HG02943 (cell line): ENCODE data around the gene NECTIN3.

Source experiments
- ATAC-seq: cut with Tn5 transposase; IDR thresholded peaks from one replicate; pipeline ENCODE4 v1.9.1; 2021; ENCODE audit warnings: mild to moderate bottlenecking, low read depth, moderate library complexity; ENCODE audit not compliant: unreplicated experiment

NECTIN3 gene

DNA sequence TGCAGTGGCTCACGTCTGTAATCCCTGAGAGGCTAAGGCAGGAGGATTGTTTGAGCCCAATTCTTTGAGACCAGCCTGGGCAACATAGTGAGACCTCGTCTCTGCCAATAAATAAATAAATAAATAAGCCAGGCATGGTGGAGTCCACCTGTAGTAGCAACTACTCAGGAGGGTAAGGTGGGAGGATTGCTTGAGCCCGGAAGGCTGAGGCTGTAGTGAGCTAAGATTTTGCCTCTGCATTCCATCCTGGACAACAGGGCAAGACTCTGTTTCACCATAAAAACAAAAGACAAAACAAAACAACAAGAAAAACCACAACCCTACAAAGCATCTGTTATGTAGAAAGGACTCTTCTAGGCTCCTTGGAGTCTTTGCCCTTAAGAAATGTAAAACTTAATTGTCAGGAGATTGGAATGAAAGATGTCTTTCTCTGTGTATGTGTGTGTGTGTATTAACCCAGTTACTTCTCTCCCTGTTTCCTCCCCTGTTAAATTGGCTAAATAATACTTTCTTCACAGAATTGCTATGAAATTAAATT is 9.5 kb downstream of the NECTIN3 start:
- no peak for ATAC-seq

DNA sequence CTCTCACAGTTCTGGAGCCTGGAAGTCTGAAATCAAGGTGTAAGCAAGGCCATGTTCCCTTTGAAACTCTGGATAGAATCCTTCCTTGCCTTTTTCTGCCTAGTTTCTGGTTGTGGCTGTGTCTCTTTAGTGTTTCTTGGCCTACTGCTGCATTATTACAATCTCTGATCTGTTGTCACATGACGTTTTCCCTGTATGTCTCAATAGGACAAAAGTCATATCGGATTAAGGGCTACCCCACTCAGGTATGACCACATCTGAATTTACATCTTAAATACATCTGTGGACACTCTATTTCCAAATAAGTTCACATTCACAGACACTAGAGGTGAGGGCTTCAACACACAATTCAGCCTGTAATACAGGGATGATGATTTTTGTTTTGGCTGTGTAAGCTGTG is 13.3 kb downstream of the NECTIN3 start:
- ATAC-seq: no peak

DNA sequence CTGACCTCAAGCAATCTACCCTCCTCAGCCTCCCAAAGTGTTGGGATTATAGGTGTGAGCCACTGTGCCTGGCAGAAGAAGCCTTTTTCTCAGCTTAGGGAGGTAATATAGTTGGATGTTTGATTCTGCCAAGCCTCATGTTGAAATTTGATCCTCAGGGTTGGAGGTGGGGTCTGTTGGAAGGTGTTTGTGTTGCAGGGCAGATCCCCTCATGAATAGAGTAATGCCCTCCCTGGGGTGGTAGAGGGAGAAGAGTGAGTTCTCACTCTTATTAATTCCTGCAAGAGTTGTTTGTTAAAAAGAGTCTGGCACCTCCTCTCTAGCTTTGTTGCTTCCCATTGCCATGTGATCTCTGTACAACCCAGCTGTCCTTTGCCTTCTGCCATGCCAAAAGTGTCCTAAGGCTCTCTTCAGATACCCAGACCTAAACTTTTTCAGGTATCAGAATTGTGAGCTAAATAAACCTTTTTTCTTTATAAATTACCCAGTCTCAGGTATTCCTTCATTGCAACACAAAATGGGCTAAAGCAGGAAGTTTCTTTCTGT is 16.4 kb downstream of the NECTIN3 start:
- no peak for ATAC-seq

DNA sequence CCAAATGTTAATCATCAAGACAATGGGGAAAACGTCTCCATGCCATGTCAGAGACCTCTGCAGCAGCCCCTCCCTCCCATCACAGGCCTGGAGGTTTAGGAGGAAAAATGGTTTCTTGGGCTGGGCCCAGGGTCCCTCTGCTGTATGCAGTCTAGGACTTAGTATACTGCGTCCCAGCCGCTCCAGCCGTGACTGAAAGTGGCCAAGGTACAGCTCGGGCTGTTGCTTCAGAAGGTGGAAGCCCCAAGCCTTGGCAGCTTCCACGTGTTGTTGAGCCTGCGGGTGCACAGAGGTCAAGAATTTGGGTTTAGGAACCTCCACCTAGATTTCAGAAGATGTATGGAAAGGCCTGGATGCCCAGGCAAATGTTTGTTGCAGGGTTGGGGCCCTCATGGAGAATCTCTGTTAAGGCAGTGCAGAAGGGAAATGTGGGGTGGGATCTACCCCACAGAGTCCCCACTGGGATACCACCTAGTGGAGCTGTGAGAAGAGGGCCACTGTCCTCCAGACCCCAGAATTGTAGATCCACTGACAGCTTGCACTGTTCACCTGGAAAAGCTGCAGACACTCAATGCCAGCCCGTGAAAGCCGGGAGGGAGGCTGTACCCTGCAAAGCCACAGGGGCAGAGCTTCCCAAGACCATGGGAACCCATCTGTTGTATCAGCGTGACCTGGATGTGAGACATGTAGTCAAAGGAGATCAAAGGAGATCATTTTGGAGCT is 25.0 kb downstream of the NECTIN3 start:
- no peak for ATAC-seq

DNA sequence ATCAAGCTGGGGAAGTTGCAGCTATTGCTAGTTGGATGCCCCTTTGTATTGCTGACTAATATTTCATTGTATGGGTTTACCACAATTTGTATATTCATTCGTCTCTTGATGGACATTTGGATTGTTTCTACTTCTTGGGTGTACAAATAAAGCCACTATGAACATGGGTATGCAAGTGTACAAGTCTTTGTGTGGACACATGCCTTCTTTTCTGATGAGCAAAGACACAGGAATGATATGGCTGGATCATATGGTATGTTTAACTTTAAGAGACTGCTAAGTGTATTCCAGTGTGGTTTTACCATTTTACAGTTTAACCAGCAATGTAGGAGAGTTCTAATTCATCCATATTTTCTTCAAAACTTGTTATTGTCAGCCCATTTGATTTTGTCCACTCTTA is 32.2 kb downstream of the NECTIN3 start:
- no peak for ATAC-seq

DNA sequence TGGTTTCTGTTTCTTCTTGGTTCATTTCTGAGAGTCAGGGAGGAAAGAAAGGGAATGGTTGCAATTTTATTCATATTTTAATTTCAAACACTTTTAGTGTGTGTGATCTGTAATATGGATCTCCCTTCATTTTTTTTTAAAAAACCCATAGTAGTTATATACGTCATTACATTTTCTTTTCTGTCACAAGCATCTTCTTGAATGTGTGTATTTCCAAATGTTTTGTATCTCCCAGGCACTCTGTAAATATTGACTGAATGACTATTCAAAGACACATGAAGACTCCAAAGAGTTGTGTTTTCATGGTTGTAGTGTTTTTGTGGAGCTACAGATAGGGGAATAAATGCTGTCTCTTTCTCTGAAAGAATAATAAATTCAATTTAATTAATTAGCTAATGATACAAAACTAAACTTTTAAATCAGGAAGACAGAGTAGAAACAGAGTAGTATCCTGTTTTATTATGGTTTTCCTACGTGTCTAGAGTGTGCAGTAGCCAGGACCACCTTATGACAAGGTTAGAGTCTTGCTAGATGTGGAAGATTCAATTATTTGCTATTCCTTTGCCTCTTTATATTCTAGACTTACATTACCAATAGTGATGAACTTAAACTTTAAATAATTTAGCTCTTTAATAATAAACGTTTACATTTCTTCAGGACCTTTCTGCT is 35.5 kb downstream of the NECTIN3 start:
- no peak for ATAC-seq

DNA sequence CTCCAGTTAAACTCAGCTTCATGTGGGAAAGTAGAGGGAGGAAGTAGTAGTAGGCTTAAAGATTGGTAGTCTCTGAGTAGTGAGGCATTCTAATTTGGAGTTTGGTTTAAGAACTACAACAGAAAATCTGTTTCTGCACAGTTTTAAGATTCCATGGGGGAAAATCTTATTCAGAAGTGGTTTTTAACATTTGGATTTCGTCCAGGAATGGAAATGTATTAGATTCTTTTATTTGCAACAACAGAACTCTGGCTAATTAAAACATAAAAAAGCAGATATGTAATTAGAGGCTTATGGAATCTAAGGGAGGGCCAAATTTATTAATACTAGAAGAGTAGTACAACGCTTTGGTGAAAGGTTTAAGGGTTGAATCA is 36.0 kb downstream of the NECTIN3 start:
- ATAC-seq: no peak

DNA sequence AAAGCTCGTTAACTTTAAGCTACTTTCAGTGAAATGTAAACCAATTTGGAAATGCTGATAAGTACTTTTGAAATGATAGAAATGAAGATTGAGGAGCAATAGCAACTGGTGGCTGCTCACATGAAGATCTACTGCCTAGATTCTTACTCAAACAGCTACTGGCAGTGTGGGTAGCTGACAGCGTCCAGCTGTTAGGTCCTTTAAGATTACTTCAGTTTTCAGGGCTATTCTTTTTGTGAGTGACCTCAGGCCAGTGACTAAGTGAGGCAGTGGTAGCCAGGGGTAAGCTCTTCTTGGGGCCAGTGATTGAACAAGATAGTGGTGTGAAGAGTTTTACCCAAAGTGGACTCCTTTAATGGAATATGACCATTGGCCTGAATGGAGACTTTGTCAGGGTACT is 41.3 kb downstream of the NECTIN3 start:
- no peak for ATAC-seq

DNA sequence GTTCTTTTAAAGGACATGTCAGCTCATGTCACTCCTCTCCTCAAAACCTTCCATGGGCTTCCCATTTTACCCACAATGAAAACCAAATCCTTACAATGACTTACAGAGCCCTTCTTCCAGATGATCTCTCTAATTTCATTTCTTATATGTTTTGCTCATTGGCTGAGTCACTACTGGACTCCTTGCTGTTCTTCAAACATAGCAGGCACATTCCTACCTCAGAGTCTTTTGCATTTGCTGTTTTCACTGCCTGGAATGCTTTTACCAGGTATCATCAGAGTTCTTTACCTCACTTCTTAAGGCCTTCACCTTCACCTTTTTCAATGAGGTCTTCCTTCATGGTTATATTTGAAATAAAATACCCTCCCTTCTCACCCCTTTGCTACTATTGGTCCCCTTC is 57.3 kb downstream of the NECTIN3 start:
- ATAC-seq: no peak

DNA sequence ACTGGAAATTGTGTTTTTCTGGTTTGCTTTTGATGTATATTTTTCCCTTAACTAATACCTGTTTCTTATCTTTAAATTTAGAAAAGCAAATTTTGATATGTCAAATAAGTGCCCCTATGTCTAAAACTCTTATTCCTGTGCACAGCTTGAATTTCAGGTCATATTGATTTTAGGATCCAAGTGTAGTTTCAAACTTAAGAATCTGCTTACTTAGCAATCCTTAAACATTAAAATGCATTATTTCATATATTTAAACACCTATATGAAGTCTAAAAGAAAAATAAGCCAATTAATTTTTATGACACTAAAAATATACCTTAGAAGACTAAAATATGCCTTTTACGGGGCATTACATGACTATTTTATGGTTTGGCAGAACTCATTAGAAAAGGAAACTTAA is 59.2 kb downstream of the NECTIN3 start:
- ATAC-seq: no peak

DNA sequence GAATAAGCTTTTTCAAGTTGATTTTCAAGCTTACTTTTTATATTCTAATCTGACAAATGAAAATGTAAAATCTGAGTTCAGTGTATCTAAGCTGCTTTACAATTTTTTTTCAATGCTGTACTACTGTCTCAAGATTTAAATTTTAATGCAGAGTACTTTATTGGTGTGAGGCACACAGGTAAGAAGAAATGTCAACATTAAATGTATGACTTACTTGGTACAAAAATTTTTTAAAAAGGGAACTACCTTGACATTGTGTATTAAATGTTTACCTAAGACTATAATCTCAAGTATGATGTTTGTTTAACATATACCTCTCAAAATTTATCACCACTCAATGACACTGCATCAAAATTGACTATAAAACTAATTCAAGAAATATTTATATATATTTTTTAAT is 62.7 kb downstream of the NECTIN3 start:
- no peak for ATAC-seq

DNA sequence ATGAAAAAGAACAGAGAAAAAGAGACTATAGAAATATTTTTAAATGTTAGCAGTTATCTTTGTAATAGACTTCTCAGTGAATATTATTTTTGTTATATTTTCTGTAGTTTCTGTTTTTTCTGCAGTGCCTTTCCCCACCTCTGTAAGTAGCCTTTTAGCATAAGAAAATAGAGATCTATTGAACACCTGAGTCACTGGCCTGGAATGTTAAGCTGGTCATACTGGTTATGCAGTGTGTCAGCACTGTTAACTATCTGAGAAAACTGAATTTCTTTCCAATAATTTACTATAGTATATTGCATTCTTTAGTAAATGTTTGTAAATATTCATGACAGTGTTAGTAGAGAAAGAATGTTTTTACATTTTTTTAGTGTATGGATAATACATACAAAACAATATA is 79.8 kb downstream of the NECTIN3 start:
- no peak for ATAC-seq

DNA sequence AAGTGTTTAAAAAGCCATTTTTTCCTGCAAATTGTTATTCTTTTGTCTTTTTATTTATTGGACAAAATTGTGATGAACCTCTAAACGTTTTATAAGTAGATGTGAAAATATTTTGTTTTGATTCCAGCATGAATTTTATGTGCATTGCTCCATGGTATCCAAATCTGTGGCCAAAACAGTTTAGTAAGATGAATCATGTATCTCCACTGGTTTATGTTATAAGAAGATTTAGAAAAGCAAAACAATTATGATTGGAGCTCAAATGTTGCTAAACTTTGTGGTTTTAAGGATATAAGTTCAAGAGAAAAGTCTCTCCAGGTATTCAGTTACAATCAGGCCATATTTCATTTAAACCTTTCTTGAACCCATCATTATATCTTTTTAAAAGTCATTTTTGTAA is 80.9 kb downstream of the NECTIN3 start:
- no peak for ATAC-seq

DNA sequence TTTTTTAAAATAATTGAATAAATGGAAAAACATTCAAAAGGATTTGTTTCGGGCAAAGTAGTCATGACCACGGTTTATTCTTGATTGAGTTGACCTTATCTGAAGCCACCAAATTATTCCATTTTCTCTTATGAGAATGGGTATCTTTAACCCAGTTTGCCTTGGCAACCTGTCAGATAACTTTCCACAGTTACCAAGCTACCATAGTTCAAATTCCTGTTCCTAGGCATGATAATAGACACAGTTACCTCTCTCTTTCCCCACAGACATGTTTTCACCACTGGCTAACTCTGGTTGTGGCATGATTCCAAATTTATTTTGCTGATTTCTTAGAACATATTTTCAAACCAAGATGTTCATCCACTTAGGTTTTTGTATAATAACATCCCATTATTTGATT is 84.9 kb downstream of the NECTIN3 start:
- ATAC-seq: no peak

DNA sequence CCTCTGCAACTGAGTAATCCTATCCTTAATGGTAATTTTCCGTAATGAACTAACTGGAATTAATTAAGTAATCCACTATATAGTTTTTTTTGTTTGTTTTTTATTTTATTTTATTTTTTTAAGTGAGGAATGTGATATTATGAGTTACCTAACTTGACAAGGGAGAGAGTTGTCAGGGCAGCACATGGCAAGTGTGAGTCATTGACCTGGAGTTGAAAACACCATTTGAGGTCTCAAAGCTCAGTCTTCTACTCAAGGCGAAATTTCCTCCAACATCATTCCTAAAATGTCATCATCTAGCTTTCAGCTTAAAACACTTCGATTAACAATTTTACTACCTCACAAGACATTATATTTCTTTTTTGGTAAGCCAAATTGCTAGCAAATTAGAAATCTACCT is 87.8 kb downstream of the NECTIN3 start:
- no peak for ATAC-seq

DNA sequence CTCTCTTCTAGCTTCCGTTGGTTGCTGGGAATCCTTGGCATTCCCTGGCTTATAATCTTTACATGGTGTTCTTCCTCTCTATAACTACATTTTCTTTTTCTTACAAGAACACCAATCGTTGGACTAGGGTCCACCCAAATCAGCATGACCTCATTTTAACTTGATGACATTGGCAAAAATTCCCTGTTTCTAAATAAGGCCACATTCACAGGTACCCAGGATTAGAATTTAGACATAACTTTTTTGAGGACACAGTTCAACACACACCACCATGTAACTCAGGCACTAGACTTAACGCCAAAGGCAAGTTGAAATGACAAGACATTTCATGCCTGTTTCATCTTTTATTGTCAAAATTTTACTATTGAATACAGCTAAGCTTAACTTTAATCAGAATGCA is 93.0 kb downstream of the NECTIN3 start:
- ATAC-seq: no peak

DNA sequence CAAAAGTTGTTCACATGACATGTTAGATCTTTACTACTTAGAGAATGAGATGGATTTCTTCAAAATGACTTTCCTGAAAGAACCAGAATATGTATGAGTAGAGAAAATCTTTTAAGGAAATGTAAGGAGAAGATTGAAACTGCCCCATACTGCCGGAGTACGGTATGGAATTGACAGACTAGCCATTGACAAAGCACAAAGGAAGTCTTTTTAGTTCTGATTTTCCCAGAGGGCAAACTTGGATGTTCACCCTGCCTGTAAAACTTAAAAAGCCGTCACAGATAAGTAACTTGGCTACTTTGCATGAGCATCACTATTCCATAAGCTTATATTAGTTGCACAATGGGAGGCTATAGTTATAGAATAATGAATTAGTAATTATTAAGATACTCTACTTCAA is 93.8 kb downstream of the NECTIN3 start:
- no peak for ATAC-seq

DNA sequence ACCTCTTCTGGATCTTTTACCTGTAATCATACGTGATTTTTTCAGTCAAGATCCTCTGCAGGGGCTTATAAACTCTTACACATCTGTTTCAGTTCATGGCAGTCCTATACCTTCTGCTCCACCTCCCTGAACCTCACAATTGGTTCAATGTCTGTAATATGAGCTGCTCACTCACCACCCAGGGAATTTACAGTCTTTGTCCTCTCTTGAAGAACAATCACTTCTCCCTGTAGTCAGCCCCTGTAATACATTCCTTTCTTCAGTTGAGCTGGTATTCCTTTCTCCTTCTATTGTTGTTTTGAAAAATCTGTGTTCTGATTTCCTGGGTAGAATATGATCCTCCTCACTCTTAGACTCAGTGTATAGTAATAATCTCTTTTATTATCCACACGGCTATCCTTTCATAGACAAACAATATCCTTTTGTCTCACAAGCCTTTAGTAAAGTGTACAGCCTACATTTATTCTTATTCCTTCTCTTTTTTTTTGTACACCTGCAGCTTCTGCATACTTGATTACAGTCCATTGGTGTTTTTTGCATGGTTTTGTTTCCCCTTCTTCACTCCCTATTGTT is 101.8 kb downstream of the NECTIN3 start:
- no peak for ATAC-seq

DNA sequence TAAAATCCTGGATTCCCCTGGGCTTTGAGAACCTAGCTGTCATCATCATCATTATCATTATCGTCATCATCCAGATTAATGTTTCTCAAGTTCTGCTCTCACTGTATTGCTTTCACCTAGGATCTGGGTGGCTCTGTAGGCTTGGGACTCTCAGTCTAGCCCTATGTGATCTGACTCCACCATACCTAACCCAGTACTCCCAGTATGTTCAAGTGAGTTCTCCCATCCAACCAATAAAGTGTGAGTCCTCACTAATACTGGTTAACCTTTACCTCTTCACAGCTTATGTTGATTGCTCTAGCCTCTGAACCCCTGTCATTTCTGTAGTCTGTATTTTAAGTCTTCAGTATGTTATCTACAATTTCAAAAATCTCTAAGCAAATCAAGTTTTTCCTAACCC is 102.3 kb downstream of the NECTIN3 start:
- ATAC-seq: no peak

DNA sequence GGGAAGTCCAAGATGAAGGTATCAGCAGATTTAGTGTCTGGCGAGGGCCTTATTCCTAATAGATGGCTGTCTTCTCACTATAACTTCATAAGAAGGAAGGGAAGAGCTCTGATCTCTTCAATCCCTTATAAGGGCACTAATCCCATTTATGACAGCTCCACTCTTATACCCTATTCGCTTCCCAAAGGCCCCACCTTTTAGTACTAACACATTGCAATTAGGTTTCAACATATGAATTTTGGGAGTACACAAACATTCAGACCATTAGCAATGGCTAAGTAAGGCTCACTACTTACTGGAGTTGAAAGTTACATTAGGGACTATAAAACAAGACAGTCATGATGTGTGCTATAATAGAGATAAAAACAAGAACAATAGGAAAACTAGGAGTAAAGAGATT is 118.9 kb downstream of the NECTIN3 start:
- no peak for ATAC-seq

DNA sequence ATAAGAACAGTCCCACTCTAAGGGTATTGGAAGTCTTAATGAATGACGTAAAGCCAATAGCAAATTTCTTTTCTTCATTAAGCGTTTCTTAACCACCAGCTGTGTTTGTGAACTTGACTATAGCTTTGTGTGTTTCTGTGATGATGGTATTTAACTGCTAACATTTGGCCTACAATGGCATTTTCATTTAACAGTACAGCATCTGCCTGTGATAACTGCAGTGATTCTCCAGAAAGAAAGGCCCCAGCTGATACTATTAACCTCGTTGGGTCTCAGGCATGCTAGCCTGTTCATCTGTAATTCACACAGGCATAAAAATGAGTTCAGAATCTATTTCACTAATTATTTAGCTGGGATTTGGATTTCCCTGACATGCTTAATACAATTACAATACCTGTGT is 121.9 kb downstream of the NECTIN3 start:
- ATAC-seq: no peak

DNA sequence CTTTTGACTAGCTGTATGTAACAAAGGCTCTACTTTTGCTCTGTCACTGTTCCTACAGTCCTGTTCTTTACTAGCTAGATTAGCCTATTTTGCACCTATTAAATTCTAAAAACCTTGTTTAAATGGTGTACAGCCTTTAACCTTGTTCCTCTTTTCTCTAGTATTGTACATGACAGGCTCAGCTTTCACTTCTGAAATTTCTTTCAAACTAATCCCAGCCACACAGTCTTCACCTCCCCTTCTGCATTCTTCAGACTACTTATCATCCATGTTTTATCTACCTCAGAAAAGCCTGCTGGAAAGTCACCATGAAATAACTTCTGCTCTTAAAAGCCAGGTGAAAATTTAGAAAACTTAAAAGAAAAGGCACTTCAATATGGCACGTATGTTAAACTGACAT is 122.4 kb downstream of the NECTIN3 start:
- ATAC-seq: no peak
